CD14-positive monocyte (primary cell): Measurements from ENCODE around the gene CD28. TPM values are rescaled to one million over a fixed set of nuclear protein-coding genes. Genes with fewer than 3 reads are reported as not detected.

Source experiments
- DNase-seq, 3 donors: peaks; one replicate each; pipeline ENCODE4 v3.0.0-alpha.2; 2011 to 2022
- H2AFZ ChIP-seq: 2 replicates; pipeline ENCODE4 v1.6.0; 2012; ENCODE audit warnings: mild to moderate bottlenecking, low read depth, low read length, inconsistent platforms; ENCODE audit not compliant: insufficient read depth, poor library complexity, severe bottlenecking
- H3K27ac ChIP-seq, 2 donors: 1 replicate in 1 of 2; 2 replicates in 1 of 2; pipeline ENCODE4 v1.5.1; 2012 to 2013; ENCODE audit warnings: low read length in 2 of 2, control low read depth in 1 of 2, inconsistent platforms in 1 of 2, low read depth in 1 of 2, mild to moderate bottlenecking in 1 of 2
- H3K27me3 ChIP-seq, 2 donors: one replicate each; pipeline versions ENCODE4 v1.6.0 to v1.6.1; 2011 to 2013; ENCODE audit warnings: low read length in 2 of 2; ENCODE audit not compliant: control insufficient read depth in 2 of 2, insufficient read depth in 2 of 2
- H3K36me3 ChIP-seq, 2 donors: replicated peaks in 1 of 2; 1 replicate in 1 of 2; 2 replicates in 1 of 2; pipeline versions ENCODE4 v1.5.1 to v1.6.1; 2012 to 2013; ENCODE audit warnings: low read length in 2 of 2, control low read depth in 1 of 2, inconsistent platforms in 1 of 2, mild to moderate bottlenecking in 1 of 2; ENCODE audit not compliant: insufficient read depth in 2 of 2, control insufficient read depth in 1 of 2
- H3K4me1 ChIP-seq, 2 donors: 1 replicate in 1 of 2; 2 replicates in 1 of 2; pipeline versions ENCODE4 v1.5.1 to v1.6.1; 2012 to 2013; ENCODE audit warnings: low read length in 2 of 2, control low read depth in 1 of 2, inconsistent platforms in 1 of 2, mild to moderate bottlenecking in 1 of 2, moderate library complexity in 1 of 2; ENCODE audit not compliant: insufficient read depth in 2 of 2, control insufficient read depth in 1 of 2
- H3K4me2 ChIP-seq: replicated peaks from 2 replicates; pipeline ENCODE3; 2012; ENCODE audit warnings: low read length, moderate library complexity, mild to moderate bottlenecking; ENCODE audit not compliant: poor library complexity, severe bottlenecking; ENCODE audit errors: extremely low read depth
- H3K4me3 ChIP-seq, 3 experiments: fragments of 200-600 bp in 1 of 3; sonication (generic) in 1 of 3; replicated peaks in 1 of 3; 1 replicate in 2 of 3; 2 replicates in 1 of 3; pipeline ENCODE4 v1.5.1; 2011 to 2013; ENCODE audit warnings: low read length in 3 of 3, mild to moderate bottlenecking in 3 of 3, control low read depth in 2 of 3, low read depth in 2 of 3, inconsistent platforms in 1 of 3, moderate library complexity in 1 of 3
- H3K79me2 ChIP-seq: 2 replicates; pipeline ENCODE4 v1.6.0; 2012; ENCODE audit warnings: mild to moderate bottlenecking, control low read depth, inconsistent platforms, low read length, moderate library complexity; ENCODE audit not compliant: insufficient read depth
- H3K9ac ChIP-seq: 2 replicates; pipeline ENCODE4 v1.6.0; 2017; ENCODE audit warnings: low read length, mild to moderate bottlenecking; ENCODE audit not compliant: insufficient read depth, poor library complexity, severe bottlenecking
- H3K9me3 ChIP-seq, 2 donors: replicated peaks in 1 of 2; 1 replicate in 1 of 2; 2 replicates in 1 of 2; pipeline versions ENCODE4 v1.5.1 to v1.6.1; 2012 to 2013; ENCODE audit warnings: low read length in 2 of 2, control low read depth in 1 of 2; ENCODE audit not compliant: control insufficient read depth in 1 of 2, insufficient read depth in 1 of 2
- H4K20me1 ChIP-seq: 2 replicates; pipeline ENCODE4 v1.6.0; 2012; ENCODE audit warnings: mild to moderate bottlenecking, low read length, control low read depth, moderate library complexity; ENCODE audit not compliant: insufficient read depth
- H3K27ac Mint-ChIP-seq, 7 donors: one replicate each; pipeline ENCODE4 v1.8.0; 2020; ENCODE audit warnings: mild to moderate bottlenecking in 7 of 7, mixed read lengths in 7 of 7, moderate library complexity in 6 of 7, inconsistent platforms in 2 of 7
- H3K27me3 Mint-ChIP-seq, 3 donors: one replicate each; pipeline ENCODE4 v1.8.0; 2021 to 2022; ENCODE audit warnings: low read depth in 3 of 3, mild to moderate bottlenecking in 3 of 3, mixed read lengths in 3 of 3, moderate library complexity in 3 of 3, inconsistent platforms in 1 of 3
- H3K36me3 Mint-ChIP-seq, 2 donors: one replicate each; pipeline ENCODE4 v1.8.0; 2020; ENCODE audit warnings: mixed read lengths in 2 of 2, inconsistent platforms in 1 of 2, mild to moderate bottlenecking in 1 of 2
- H3K4me1 Mint-ChIP-seq: one replicate; pipeline ENCODE4 v1.8.0; 2020; ENCODE audit warnings: mild to moderate bottlenecking, mixed read lengths
- H3K4me3 Mint-ChIP-seq, 2 donors: one replicate each; pipeline ENCODE4 v1.8.0; 2020; ENCODE audit warnings: mild to moderate bottlenecking in 2 of 2, mixed read lengths in 2 of 2, moderate library complexity in 1 of 2
- H3K9me3 Mint-ChIP-seq, 7 donors: one replicate each; pipeline ENCODE4 v1.8.0; 2020 to 2022; ENCODE audit warnings: mixed read lengths in 7 of 7, mild to moderate bottlenecking in 6 of 7, moderate library complexity in 6 of 7, inconsistent platforms in 2 of 7
- CTCF ChIP-seq: fragments of 200-600 bp; IDR thresholded peaks from one replicate; pipeline ENCODE4 v1.8.0; 2022; ENCODE audit warnings: antibody characterized with exemption, mild to moderate bottlenecking
- WGBS: methylation state at CpG from one replicate; pipeline ENCODE4 v1.1.5; 2013; ENCODE audit warnings: missing lambda C conversion rate; ENCODE audit not compliant: insufficient coverage; 5-methylcytosine and 5-hydroxymethylcytosine counted together
- intact Hi-C, 2 donors: fragments of 100-400 bp; cut with micrococcal nuclease; formaldehyde crosslinking; loops; one replicate each; pipeline versions ENCODE4 v1.15.0 to v1.15.1; 2023
- polyA plus RNA-seq, 3 donors: library from polyadenylated mRNA; depleted of rRNA in 1 of 3; unstranded in 2 of 3; stranded (reverse) in 1 of 3; fragments of 300-500 nt in 2 of 3; fragments of >200 nt in 1 of 3; fragmentation: Illumina TruSeq in 2 of 3; gene quantifications; 1 replicate in 2 of 3; 2 replicates in 1 of 3; pipeline ENCODE4 v1.2.3, GENCODE V29; 2012 to 2021

The CD28 gene
- polyA plus RNA-seq, 3 donors = 0.09 to 0.21 TPM; not detected in 1

GRCh38 chr2:203692031-203692710 lies 14.3 kb upstream of the CD28 start:
- peaks cover 16 to 17% of the 10 kb centered on the region in 2 donors for H3K4me1 ChIP-seq

More at GRCh38 chr2:203692031-203692710, 14.3 kb upstream of the CD28 start:
- H3K36me3 ChIP-seq = no peaks in the 10 kb centered on the region
- H3K9me3 ChIP-seq = no peaks in the 10 kb centered on the region
- no peak for TF ChIP-seq CTCF
- H3K4me2 ChIP-seq = no peak overlapping the region
- no peak overlapping the region for H3K27ac Mint-ChIP-seq
- H3K4me1 Mint-ChIP-seq = peaks cover 24% of the 10 kb centered on the region
- no peak overlapping the region for H3K9ac ChIP-seq
- H3K4me3 ChIP-seq = no peak overlapping the region
- no peaks in the 10 kb centered on the region for H3K79me2 ChIP-seq
- intact Hi-C loops = loop anchor here in 1 of 2 donors (5.0 kb wide), 1 partner anchor 35 kb away; no protein-coding TSS in a partner anchor
- 76% methylated on average over 4 of the region's 5 CpGs for WGBS
- H2AFZ ChIP-seq = no peak overlapping the region
- no peaks in the 10 kb centered on the region for H3K36me3 Mint-ChIP-seq
- H3K4me3 Mint-ChIP-seq = no peak overlapping the region
- H3K27me3 ChIP-seq = no peaks in the 10 kb centered on the region
- H4K20me1 ChIP-seq = no peaks in the 10 kb centered on the region
- no peaks in the 10 kb centered on the region for H3K9me3 Mint-ChIP-seq
- DNase-seq = no peak
- no peak overlapping the region for H3K27ac ChIP-seq
- H3K27me3 Mint-ChIP-seq = peaks cover 0 to 2% (median 0%) of the 10 kb centered on the region in 3 donors
